ENCODE results near the gene PALM2AKAP2.

GRCh38 chr9:109733690-109734089 lies 46.3 kb upstream of the PALM2AKAP2 start:
- no peak for TF ChIP-seq POLR2A (IDR thresholded peaks at IDR 0.05)
- TF ChIP-seq CTCF (IDR thresholded peaks at IDR 0.05) = no peak
